ENCODE data around the gene NES.

DNA sequence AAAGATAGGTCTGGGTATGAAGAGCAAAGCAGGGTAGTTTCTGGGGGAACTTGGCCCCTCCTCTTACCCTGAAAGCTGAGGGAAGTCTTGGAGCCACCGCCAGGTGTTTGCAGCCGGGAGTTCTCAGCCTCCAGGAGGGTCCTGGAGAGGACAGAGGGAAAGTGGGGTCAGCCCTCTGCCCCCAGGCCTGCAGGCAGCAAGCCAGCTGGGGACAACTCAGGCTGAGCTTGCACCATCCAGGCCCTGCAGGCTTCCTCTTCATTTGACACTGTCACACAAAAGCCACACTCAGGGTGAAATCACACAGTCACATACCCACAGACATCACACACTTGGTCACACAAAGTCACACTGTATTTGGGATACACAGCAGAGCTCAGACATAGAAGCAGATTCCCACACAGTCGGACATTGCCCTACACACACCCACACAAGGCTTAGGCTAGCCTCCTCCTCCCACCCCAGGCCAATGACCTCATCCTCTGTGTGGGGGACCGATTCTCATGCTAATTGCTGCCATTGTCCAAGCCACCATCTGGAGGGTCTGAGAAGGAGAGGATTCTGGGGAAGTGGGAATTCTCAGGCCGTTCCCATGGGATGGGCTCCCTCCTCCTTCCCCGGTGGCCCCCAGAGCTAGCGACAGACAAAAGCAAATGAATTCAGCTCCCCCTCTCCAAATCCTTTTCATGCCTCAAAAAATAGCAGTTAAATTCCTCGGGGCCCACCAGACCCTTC is 3.7 kb downstream of the NES start:
- TF ChIP-seq, protein P1, sequence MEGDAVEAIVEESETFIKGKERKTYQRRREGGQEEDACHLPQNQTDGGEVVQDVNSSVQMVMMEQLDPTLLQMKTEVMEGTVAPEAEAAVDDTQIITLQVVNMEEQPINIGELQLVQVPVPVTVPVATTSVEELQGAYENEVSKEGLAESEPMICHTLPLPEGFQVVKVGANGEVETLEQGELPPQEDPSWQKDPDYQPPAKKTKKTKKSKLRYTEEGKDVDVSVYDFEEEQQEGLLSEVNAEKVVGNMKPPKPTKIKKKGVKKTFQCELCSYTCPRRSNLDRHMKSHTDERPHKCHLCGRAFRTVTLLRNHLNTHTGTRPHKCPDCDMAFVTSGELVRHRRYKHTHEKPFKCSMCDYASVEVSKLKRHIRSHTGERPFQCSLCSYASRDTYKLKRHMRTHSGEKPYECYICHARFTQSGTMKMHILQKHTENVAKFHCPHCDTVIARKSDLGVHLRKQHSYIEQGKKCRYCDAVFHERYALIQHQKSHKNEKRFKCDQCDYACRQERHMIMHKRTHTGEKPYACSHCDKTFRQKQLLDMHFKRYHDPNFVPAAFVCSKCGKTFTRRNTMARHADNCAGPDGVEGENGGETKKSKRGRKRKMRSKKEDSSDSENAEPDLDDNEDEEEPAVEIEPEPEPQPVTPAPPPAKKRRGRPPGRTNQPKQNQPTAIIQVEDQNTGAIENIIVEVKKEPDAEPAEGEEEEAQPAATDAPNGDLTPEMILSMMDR (IDR thresholded peaks at IDR 0.05; ENCODE audit: insufficient read depth, low read length): no peak
- TF ChIP-seq, protein P2, sequence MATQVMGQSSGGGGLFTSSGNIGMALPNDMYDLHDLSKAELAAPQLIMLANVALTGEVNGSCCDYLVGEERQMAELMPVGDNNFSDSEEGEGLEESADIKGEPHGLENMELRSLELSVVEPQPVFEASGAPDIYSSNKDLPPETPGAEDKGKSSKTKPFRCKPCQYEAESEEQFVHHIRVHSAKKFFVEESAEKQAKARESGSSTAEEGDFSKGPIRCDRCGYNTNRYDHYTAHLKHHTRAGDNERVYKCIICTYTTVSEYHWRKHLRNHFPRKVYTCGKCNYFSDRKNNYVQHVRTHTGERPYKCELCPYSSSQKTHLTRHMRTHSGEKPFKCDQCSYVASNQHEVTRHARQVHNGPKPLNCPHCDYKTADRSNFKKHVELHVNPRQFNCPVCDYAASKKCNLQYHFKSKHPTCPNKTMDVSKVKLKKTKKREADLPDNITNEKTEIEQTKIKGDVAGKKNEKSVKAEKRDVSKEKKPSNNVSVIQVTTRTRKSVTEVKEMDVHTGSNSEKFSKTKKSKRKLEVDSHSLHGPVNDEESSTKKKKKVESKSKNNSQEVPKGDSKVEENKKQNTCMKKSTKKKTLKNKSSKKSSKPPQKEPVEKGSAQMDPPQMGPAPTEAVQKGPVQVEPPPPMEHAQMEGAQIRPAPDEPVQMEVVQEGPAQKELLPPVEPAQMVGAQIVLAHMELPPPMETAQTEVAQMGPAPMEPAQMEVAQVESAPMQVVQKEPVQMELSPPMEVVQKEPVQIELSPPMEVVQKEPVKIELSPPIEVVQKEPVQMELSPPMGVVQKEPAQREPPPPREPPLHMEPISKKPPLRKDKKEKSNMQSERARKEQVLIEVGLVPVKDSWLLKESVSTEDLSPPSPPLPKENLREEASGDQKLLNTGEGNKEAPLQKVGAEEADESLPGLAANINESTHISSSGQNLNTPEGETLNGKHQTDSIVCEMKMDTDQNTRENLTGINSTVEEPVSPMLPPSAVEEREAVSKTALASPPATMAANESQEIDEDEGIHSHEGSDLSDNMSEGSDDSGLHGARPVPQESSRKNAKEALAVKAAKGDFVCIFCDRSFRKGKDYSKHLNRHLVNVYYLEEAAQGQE (IDR thresholded peaks at IDR 0.05; ENCODE audit: insufficient replicate concordance, low read depth): no peak
- TF ChIP-seq SPI1 (IDR thresholded peaks at IDR 0.05; ENCODE audit: borderline replicate concordance, low read depth): no peak
